GM12878 (cell line): ENCODE measurements around the gene SFSWAP.
"Not testable (repeated sequence)": the region's sequence is repeated elsewhere in the genome, so short reads cannot be mapped to it uniquely, and the experiment has no call there.

Experiments used
- FOXK2 ChIP-seq: fragments of 450-650 bp; IDR thresholded peaks from 2 replicates; pipeline ENCODE4 v1.6.1; 2017; ENCODE audit warnings: mild to moderate bottlenecking, moderate library complexity
- KDM1A ChIP-seq: fragments of 200-600 bp; sonication (generic); IDR thresholded peaks from 2 replicates; pipeline ENCODE4 v1.6.1; 2016; ENCODE audit warnings: borderline replicate concordance

DNA sequence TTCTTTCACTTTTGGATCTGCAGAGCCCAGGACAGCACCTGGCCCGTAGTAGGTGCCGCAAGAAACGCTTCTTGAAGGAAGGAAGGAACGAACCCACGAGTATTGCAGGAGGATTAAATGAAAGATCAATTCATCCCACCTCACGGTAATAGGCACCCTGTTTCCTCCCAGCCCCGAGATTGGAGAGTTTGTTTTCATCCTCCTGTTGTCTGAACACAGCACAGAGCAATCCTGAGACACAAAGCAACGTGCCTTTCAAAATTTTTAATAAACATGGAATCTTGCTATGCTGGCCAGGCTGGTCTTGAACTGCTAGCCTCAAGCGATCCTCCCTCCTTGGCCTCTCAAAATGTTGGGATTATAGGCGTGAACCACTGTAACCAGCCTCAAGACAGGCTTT, 48.5 kb upstream of the SFSWAP start:
- not testable (repeated sequence) for TF ChIP-seq KDM1A, FOXK2
